RWPE2 (cell line): ENCODE results near the gene COA5.

Experiments used
- ATAC-seq: fragments of 200-7000 bp; cut with Tn5 transposase; 3 replicates; pipeline ENCODE4 v1.9.1; 2021; ENCODE audit warnings: low read depth
- DNase-seq: peaks from one replicate; pipeline ENCODE4 v3.0.0-alpha.2; 2020; ENCODE audit warnings: low spot score
- H3K27ac ChIP-seq: fragments of 450-650 bp; 2 replicates; pipeline ENCODE4 v1.5.1; 2017; ENCODE audit warnings: mild to moderate bottlenecking; ENCODE audit not compliant: poor library complexity, severe bottlenecking
- H3K27me3 ChIP-seq: fragments of 250-450 bp; sonication (Bioruptor Pico); 2 replicates; pipeline ENCODE4 v1.5.1; 2021; ENCODE audit warnings: mild to moderate bottlenecking, moderate library complexity; ENCODE audit not compliant: insufficient read depth, poor library complexity, severe bottlenecking
- H3K36me3 ChIP-seq: fragments of 250-450 bp; sonication (Bioruptor Pico); 2 replicates; pipeline ENCODE4 v1.5.1; 2020; ENCODE audit warnings: low read depth, mild to moderate bottlenecking, moderate library complexity
- H3K4me1 ChIP-seq: fragments of 250-450 bp; sonication (Bioruptor Pico); 2 replicates; pipeline ENCODE4 v1.5.1; 2021; ENCODE audit warnings: mild to moderate bottlenecking, moderate library complexity; ENCODE audit not compliant: insufficient read depth, poor library complexity, severe bottlenecking
- H3K4me3 ChIP-seq: fragments of 250-450 bp; sonication (Bioruptor Pico); 2 replicates; pipeline ENCODE4 v1.5.1; 2021; ENCODE audit warnings: mild to moderate bottlenecking, moderate library complexity; ENCODE audit not compliant: severe bottlenecking
- H3K9me3 ChIP-seq: fragments of 250-450 bp; sonication (Bioruptor Pico); 2 replicates; pipeline ENCODE4 v1.5.1; 2021; ENCODE audit warnings: mild to moderate bottlenecking, moderate library complexity; ENCODE audit not compliant: severe bottlenecking
- CTCF ChIP-seq: fragments of 450-650 bp; IDR thresholded peaks from one replicate; pipeline ENCODE4 v1.5.1; 2017; ENCODE audit warnings: mild to moderate bottlenecking, moderate library complexity; ENCODE audit not compliant: poor library complexity, severe bottlenecking

The COA5 gene

GRCh38 chr2:98555696-98556095 is 52.6 kb downstream of the COA5 start:
- Histone ChIP-seq H3K27ac (no peak overlapping the region), H3K4me1 (no peaks in the 10 kb centered on the region), H3K27me3 (no peaks in the 10 kb centered on the region), H3K4me3 (no peak overlapping the region), H3K9me3 (no peaks in the 10 kb centered on the region), H3K36me3 (no peaks in the 10 kb centered on the region; the same call in 1 of the 2 replicates)
- no peak for TF ChIP-seq CTCF
- ATAC-seq = no peak
- DNase-seq = no peak

- no peak overlapping the region for H3K27ac ChIP-seq
Observed at GRCh38 chr2:98554116-98554861, 54.0 kb downstream of the COA5 start.

GRCh38 chr2:98552499-98553179 is 55.7 kb downstream of the COA5 start:
- no peak overlapping the region for H3K27ac ChIP-seq
- H3K36me3 ChIP-seq = no peaks in the 10 kb centered on the region
- H3K4me3 ChIP-seq = no peak overlapping the region
- no peak for TF ChIP-seq CTCF
- no peaks in the 10 kb centered on the region for H3K9me3 ChIP-seq
- H3K4me1 ChIP-seq = no peaks in the 10 kb centered on the region
- no peak for DNase-seq
- H3K27me3 ChIP-seq = no peaks in the 10 kb centered on the region
- ATAC-seq = no peak

More at GRCh38 chr2:98554116-98554861, 54.0 kb downstream of the COA5 start:
- ATAC-seq = no peak
- DNase-seq = no peak
- no peaks in the 10 kb centered on the region for H3K9me3 ChIP-seq
- H3K4me1 ChIP-seq = no peaks in the 10 kb centered on the region
- no peaks in the 10 kb centered on the region for H3K27me3 ChIP-seq
- H3K36me3 ChIP-seq = no peaks in the 10 kb centered on the region; the same call in 1 of the 2 replicates
- no peak for TF ChIP-seq CTCF
- H3K4me3 ChIP-seq = no peak overlapping the region

GRCh38 chr2:98551316-98551715 is 57.0 kb downstream of the COA5 start:
- no peak for TF ChIP-seq CTCF
- H3K4me1 ChIP-seq = no peaks in the 10 kb centered on the region

GRCh38 chr2:98550165-98550564 is 58.1 kb downstream of the COA5 start:
- Histone ChIP-seq H3K9me3 (no peaks in the 10 kb centered on the region), H3K27me3 (no peaks in the 10 kb centered on the region), H3K36me3 (no peaks in the 10 kb centered on the region), H3K4me3 (no peak overlapping the region), H3K4me1 (no peaks in the 10 kb centered on the region), H3K27ac (no peak overlapping the region)
- no peak for TF ChIP-seq CTCF
- DNase-seq (no peak), ATAC-seq (no peak)

More at GRCh38 chr2:98551316-98551715, 57.0 kb downstream of the COA5 start:
- DNase-seq (no peak), ATAC-seq (no peak)
- Histone ChIP-seq H3K27ac (no peak overlapping the region), H3K27me3 (no peaks in the 10 kb centered on the region), H3K36me3 (no peaks in the 10 kb centered on the region), H3K9me3 (no peaks in the 10 kb centered on the region), H3K4me3 (no peak overlapping the region)
